ENCODE results near the gene RUNX3. TPM values are rescaled to one million over a fixed set of nuclear protein-coding genes. Genes with fewer than 3 reads are reported as not detected.

Gene RUNX3
- polyA plus RNA-seq, 1 experiment = 0.23 TPM

DNA sequence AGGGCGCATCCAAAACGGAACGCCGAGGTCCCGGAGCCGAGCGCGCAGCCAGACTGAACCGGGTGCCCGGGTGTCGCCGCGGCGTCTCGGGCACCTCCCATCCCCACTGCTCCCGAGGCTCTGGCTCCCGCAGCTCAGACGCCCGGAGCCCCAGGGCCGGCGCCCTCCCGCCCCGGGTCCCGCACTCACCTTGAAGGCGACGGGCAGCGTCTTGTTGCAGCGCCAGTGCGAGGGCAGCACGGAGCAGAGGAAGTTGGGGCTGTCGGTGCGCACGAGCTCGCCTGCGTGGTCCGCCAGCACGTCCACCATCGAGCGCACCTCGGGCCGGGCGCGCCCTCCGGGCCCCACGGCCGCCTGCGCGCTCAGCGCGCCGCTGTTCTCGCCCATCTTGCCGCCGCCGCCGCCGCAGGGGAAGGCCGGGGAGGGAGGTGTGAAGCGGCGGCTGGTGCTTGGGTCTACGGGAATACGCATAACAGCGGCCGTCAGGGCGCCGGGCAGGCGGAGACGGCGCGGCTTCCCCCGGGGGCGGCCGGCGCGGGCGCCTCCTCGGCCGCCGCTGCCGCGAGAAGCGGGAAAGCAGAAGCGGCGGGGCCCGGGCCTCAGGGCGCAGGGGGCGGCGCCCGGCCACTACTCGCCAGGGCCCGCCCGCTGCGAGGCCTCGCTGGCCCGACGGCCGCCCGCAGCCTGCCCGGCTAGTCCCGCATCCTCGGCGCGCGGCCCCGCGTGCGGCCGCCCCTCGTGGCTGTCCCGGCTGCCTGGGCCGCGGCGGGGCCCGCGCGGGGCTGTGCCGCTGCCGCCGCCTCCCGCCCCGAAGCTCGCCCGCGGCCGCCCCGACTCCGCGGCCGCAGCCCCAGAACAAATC is 447 bp downstream of the RUNX3 start:
- ChIA-PET CTCF (interaction anchor here (1.3 to 14.8 kb wide), 2 partner anchors 10 to 107 kb away, joined by 4 to 146 read pairs; no protein-coding TSS in a partner anchor), POLR2A (no interaction called here)
- no peak for DNase-seq (ENCODE audit: low read depth)
- H3K4me3 ChIP-seq (ENCODE audit: low read depth, low read length) = peak overlapping the region; percentile 44
- TF ChIP-seq, protein P1, sequence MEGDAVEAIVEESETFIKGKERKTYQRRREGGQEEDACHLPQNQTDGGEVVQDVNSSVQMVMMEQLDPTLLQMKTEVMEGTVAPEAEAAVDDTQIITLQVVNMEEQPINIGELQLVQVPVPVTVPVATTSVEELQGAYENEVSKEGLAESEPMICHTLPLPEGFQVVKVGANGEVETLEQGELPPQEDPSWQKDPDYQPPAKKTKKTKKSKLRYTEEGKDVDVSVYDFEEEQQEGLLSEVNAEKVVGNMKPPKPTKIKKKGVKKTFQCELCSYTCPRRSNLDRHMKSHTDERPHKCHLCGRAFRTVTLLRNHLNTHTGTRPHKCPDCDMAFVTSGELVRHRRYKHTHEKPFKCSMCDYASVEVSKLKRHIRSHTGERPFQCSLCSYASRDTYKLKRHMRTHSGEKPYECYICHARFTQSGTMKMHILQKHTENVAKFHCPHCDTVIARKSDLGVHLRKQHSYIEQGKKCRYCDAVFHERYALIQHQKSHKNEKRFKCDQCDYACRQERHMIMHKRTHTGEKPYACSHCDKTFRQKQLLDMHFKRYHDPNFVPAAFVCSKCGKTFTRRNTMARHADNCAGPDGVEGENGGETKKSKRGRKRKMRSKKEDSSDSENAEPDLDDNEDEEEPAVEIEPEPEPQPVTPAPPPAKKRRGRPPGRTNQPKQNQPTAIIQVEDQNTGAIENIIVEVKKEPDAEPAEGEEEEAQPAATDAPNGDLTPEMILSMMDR (IDR thresholded peaks at IDR 0.05; ENCODE audit: insufficient read depth, low read depth, low read length) = no peak
- H3K36me3 ChIP-seq (ENCODE audit: control insufficient read depth, insufficient read depth, low read length) = no peaks in the 10 kb centered on the region
- peaks cover 56% of the 10 kb centered on the region for H3K27me3 ChIP-seq (ENCODE audit: control insufficient read depth, insufficient read depth, low read length)

DNA sequence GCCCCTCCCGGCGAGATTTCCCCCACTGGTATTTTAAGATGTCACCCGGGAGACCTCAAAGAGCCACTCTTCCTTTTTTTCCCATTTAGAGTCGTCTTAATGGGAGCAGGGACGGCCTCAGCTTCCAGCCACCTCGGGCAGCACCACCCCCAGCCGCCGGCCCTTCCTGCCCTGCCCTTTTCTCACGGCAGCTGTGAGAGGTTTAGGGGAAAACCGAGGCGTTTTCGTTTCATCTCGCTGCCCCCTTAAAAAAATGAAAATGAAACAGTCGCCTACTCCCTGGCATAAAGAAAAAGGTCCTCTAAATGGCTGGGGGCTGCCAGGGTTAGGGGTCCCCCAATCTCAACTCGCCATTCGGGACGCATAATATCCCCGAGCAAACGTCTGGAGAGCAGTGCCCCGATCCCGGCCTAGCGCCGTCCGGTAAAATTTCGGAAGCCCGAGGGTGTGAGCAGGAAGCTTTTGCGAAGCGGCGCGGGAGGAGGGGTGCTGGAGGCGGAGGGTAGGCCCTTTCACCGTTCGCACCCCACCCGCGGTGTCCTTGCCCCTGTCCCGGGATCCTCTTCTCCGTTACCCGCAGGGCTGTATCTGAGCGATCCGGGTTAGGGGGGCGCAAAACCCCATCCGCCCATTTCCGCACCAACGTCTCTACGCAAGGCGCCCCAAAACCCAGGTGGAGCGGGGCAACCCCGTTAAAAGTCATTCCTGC is 1.2 kb downstream of the RUNX3 start:
- ChIA-PET CTCF (interaction anchor here (3.4 to 14.8 kb wide), 2 partner anchors 17 to 107 kb away, joined by 11 to 146 read pairs; no protein-coding TSS in a partner anchor), POLR2A (no interaction called here)
- Histone ChIP-seq H3K27me3 (ENCODE audit: control insufficient read depth, insufficient read depth, low read length) (peaks cover 54% of the 10 kb centered on the region), H3K36me3 (ENCODE audit: control insufficient read depth, insufficient read depth, low read length) (no peaks in the 10 kb centered on the region), H3K4me3 (ENCODE audit: low read depth, low read length) (peak overlapping the region; percentile 44)
- no peak for DNase-seq (ENCODE audit: low read depth)
- TF ChIP-seq, protein P1 (IDR thresholded peaks at IDR 0.05; ENCODE audit: insufficient read depth, low read depth, low read length) = no peak

DNA sequence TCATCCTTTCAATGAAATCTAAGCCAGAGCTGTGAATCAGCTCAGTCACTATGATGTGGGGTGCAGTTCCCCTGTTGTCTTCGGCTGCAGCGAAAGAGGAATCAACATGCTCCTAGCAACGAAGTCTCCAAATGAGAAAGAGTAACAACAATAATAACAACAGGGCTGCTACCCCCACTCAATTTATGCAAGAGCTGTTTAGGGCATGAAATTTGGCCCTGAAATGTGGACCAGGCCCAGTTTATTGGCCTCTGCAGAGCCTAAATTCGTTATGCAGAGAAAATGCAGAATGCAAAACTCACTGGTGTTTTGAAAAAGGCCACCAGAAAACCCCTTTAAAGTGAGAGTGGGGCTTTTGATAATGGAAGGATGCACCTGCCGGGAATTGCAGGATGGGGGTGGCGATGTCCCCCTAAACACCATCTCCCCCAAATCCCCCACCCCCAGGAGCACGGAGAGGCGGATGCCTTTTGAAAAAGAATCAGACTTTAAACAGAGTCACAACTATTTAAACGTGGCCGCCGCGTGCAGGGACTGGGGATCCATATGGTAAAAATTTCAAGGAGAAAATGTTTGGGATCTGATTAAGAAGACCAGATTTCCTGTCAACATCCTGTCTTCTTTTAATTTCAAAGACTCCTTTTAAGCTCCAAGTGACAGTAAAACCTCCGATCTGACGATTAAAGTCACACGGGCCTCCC is 1.9 kb downstream of the RUNX3 start:
- CTCF ChIA-PET = interaction anchor here (1.4 to 14.8 kb wide), 3 partner anchors 16 to 276 kb away, joined by 3 to 146 read pairs (median 11); no protein-coding TSS in a partner anchor
- H3K36me3 ChIP-seq (ENCODE audit: control insufficient read depth, insufficient read depth, low read length) = no peaks in the 10 kb centered on the region
- H3K27me3 ChIP-seq (ENCODE audit: control insufficient read depth, insufficient read depth, low read length) = peaks cover 51% of the 10 kb centered on the region
- DNase-seq (ENCODE audit: low read depth) = no peak
- POLR2A ChIA-PET = no interaction called here
- peak overlapping the region; percentile 44 for H3K4me3 ChIP-seq (ENCODE audit: low read depth, low read length)
- TF ChIP-seq, protein P1 (IDR thresholded peaks at IDR 0.05; ENCODE audit: insufficient read depth, low read depth, low read length) = no peak

DNA sequence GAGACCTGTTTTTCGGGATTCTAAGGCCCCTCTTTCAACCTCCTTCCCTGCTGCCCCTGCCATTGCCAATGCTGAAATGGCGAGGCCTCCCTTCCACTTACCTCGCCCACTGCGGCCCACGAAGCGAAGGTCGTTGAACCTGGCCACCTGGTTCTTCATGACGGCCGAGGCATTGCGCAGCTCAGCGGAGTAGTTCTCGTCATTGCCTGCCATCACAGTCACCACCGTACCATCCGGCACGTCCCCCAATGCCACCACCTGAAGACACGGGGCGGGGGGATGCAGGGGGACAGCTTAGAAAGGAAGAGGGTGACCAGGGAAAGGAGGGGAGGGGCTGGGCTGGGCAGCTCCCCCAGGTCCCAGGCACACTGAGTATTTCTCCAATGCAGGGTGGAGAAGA is 2.6 kb downstream of the RUNX3 start:
- CTCF ChIA-PET = interaction anchor here (1.4 to 14.8 kb wide), 3 partner anchors 15 to 277 kb away, joined by 3 to 146 read pairs (median 11); no protein-coding TSS in a partner anchor
- no peaks in the 10 kb centered on the region for H3K36me3 ChIP-seq (ENCODE audit: control insufficient read depth, insufficient read depth, low read length)

More for the DNA sequence above, 2.6 kb downstream of the RUNX3 start:
- POLR2A ChIA-PET = no interaction called here
- TF ChIP-seq, protein P1 (IDR thresholded peaks at IDR 0.05; ENCODE audit: insufficient read depth, low read depth, low read length) = no peak
- no peak for DNase-seq (ENCODE audit: low read depth)
- Histone ChIP-seq H3K4me3 (ENCODE audit: low read depth, low read length) (no peak overlapping the region), H3K27me3 (ENCODE audit: control insufficient read depth, insufficient read depth, low read length) (peaks cover 46% of the 10 kb centered on the region)
